ENCODE measurements around the gene GAS2L2.

- no peak for TF ChIP-seq EP300 (IDR thresholded peaks at IDR 0.05)
- TF ChIP-seq POLR2A (IDR thresholded peaks at IDR 0.05): no peak
Measured at GRCh38 chr17:35735036-35735805, 17.8 kb downstream of the GAS2L2 start.

Data from tibial nerve (tissue), 3 donors.